ENCODE results near the gene SYPL2. TPM values are rescaled to one million over a fixed set of nuclear protein-coding genes. Genes with fewer than 3 reads are reported as not detected.
A peak's percentile ranks its signal among the peaks of the same experiment; 100 is the strongest.

Gene SYPL2
- total RNA-seq, 1 donor from 2014 or later, result 0.42 TPM

DNA sequence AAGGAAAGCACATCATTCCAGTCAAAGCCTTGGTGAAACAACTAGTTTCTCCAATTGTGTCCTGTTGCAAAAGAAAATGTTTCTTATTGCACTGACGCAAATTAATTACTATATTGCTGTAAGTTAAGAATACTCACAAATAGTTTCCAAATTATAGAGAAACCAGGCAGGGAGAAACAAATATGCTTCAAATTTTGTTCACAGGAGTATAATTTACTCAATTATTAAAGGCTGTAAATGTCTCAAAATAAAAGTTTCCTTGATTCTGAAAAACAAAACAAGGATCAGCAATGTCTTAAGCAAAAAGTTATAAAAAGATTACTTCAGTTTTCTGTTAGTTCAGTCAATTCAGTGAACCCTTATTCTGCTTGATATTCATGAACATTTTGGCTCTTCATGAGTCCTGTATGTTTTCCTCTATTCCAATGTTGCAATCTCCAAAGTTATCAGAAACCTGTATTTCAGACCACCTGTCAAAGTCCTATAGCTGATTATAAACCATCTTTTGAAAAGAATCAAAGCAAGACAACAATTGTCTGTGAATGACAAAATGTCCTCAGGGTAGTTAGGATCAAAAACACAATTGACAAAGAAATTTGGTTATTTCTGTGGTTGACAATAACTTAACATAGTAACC is 11.7 kb upstream of the SYPL2 start:
- DNase-seq, result no peak
- Mint-ChIP-seq H3K9me3 (ENCODE audit: unreplicated experiment) (peaks cover 2% of the 10 kb centered on the region), H3K27me3 (ENCODE audit: unreplicated experiment) (no peaks in the 10 kb centered on the region), H3K4me1 (ENCODE audit: low read depth, unreplicated experiment) (no peaks in the 10 kb centered on the region), H3K36me3 (ENCODE audit: unreplicated experiment) (peaks cover 20% of the 10 kb centered on the region), H3K27ac (ENCODE audit: unreplicated experiment) (no peak overlapping the region), H3K4me3 (ENCODE audit: unreplicated experiment) (no peak overlapping the region)
- TF ChIP-seq, protein P1, sequence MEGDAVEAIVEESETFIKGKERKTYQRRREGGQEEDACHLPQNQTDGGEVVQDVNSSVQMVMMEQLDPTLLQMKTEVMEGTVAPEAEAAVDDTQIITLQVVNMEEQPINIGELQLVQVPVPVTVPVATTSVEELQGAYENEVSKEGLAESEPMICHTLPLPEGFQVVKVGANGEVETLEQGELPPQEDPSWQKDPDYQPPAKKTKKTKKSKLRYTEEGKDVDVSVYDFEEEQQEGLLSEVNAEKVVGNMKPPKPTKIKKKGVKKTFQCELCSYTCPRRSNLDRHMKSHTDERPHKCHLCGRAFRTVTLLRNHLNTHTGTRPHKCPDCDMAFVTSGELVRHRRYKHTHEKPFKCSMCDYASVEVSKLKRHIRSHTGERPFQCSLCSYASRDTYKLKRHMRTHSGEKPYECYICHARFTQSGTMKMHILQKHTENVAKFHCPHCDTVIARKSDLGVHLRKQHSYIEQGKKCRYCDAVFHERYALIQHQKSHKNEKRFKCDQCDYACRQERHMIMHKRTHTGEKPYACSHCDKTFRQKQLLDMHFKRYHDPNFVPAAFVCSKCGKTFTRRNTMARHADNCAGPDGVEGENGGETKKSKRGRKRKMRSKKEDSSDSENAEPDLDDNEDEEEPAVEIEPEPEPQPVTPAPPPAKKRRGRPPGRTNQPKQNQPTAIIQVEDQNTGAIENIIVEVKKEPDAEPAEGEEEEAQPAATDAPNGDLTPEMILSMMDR (IDR thresholded peaks at IDR 0.05; ENCODE audit: partially characterized antibody, unreplicated experiment), result no peak

DNA sequence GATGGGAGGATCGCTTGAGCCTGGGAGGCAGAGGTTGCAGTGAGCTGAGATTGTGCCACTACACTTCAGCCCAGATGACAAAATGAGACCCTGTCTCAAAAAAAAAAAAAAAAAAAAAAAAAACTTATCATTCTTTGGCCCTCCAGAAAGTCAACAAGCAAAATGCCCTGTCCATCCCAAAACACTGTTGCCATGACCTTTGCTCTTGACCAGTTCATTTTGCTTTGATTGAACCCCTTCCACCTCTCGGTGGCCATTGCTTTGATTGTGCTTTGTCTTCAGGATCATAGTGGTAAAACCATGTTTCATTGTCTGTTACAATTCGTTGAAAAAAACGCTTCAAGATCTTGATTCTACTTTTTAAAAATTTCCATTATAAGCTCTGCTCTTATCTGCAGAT is 8.5 kb upstream of the SYPL2 start:
- no peak for DNase-seq
- peaks cover 15% of the 10 kb centered on the region for H3K36me3 Mint-ChIP-seq (ENCODE audit: unreplicated experiment)
- H3K9me3 Mint-ChIP-seq (ENCODE audit: unreplicated experiment), result peaks cover 2% of the 10 kb centered on the region
- no peaks in the 10 kb centered on the region for H3K4me1 Mint-ChIP-seq (ENCODE audit: low read depth, unreplicated experiment)
- TF ChIP-seq, protein P1 (IDR thresholded peaks at IDR 0.05; ENCODE audit: partially characterized antibody, unreplicated experiment), result no peak
- no peak overlapping the region for H3K27ac Mint-ChIP-seq (ENCODE audit: unreplicated experiment)
- no peaks in the 10 kb centered on the region for H3K27me3 Mint-ChIP-seq (ENCODE audit: unreplicated experiment)
- H3K4me3 Mint-ChIP-seq (ENCODE audit: unreplicated experiment), result no peak overlapping the region

DNA sequence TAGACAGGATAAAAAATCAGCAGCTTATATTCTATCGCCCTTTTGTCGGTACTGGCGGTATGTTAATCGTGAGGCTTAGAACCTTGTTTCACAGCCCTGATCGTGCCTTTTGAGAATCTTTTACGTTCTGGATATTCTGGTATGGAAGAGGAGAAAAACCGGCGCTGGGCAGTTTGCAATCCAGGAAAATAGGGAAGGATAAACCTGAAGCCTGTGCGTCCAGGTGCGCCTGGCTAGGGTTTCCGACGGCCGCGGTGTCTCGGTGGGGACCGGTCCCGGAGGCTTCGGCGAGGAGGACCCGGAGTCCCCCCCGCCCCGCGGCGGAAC is 258 bp upstream of the SYPL2 start:
- Mint-ChIP-seq H3K27me3 (ENCODE audit: unreplicated experiment) (peaks cover 12% of the 10 kb centered on the region), H3K4me1 (ENCODE audit: low read depth, unreplicated experiment) (no peaks in the 10 kb centered on the region), H3K36me3 (ENCODE audit: unreplicated experiment) (no peaks in the 10 kb centered on the region), H3K4me3 (ENCODE audit: unreplicated experiment) (peak overlapping the region; percentile 82), H3K27ac (ENCODE audit: unreplicated experiment) (no peak overlapping the region), H3K9me3 (ENCODE audit: unreplicated experiment) (peaks cover 2% of the 10 kb centered on the region)
- no peak for DNase-seq
- TF ChIP-seq, protein P1 (IDR thresholded peaks at IDR 0.05; ENCODE audit: partially characterized antibody, unreplicated experiment), result no peak

DNA sequence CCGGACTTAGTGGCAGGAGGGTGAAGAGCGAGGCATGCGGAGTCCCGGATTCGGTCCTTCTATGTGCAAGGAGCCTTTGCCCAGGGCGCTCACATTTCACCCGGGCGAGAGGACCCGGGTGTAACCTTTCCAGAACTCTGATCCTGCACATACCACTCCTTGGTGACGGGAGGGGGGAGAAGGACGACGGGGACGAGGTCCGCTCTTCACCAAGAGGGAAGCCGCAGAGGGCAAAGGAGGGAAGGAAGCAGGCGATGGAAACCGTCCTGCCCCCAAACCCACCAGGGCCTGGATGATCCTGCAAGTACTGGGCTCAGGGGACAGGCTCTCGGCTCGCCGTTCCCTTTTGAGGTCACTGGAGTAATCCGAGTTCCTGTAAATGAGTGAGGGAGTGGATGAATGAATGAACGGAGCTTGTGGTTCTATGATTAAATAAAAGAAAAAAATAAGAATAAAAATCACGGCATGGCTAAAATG is 993 bp downstream of the SYPL2 start:
- Mint-ChIP-seq H3K4me1 (ENCODE audit: low read depth, unreplicated experiment) (no peaks in the 10 kb centered on the region), H3K4me3 (ENCODE audit: unreplicated experiment) (peak overlapping the region; percentile 12), H3K27ac (ENCODE audit: unreplicated experiment) (no peak overlapping the region), H3K36me3 (ENCODE audit: unreplicated experiment) (no peaks in the 10 kb centered on the region), H3K9me3 (ENCODE audit: unreplicated experiment) (peaks cover 2% of the 10 kb centered on the region), H3K27me3 (ENCODE audit: unreplicated experiment) (peaks cover 12% of the 10 kb centered on the region)
- TF ChIP-seq, protein P1 (IDR thresholded peaks at IDR 0.05; ENCODE audit: partially characterized antibody, unreplicated experiment), result no peak
- DNase-seq, result no peak

DNA sequence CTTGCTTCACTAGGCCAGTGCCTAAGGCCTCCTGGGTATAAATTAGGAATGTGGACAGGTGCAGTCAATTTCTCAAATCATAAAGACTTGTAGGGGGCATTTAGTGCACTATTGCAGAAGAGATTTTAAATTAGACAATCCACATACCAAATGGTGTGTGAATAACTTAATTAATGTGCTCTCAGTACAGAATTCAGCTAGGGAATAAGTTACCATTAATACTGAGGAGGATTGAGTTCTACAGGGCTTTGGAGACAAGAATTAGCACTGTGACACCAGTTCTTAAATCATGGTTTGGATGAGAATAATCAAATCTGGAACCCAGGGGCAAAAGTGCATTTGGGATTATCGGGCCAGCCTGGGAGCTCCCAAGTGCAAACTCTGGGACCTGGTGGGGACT is 1.7 kb downstream of the SYPL2 start:
- no peak overlapping the region for H3K4me3 Mint-ChIP-seq (ENCODE audit: unreplicated experiment)

More for the DNA sequence above, 1.7 kb downstream of the SYPL2 start:
- H3K27me3 Mint-ChIP-seq (ENCODE audit: unreplicated experiment), result peaks cover 12% of the 10 kb centered on the region
- no peaks in the 10 kb centered on the region for H3K4me1 Mint-ChIP-seq (ENCODE audit: low read depth, unreplicated experiment)
- H3K9me3 Mint-ChIP-seq (ENCODE audit: unreplicated experiment), result peaks cover 2% of the 10 kb centered on the region
- TF ChIP-seq, protein P1 (IDR thresholded peaks at IDR 0.05; ENCODE audit: partially characterized antibody, unreplicated experiment), result no peak
- H3K36me3 Mint-ChIP-seq (ENCODE audit: unreplicated experiment), result no peaks in the 10 kb centered on the region
- DNase-seq, result no peak
- no peak overlapping the region for H3K27ac Mint-ChIP-seq (ENCODE audit: unreplicated experiment)

Measured in glutamatergic neuron (in vitro differentiated cells).